GM12878 (cell line): Measurements from ENCODE around the gene SRMS. TPM values are rescaled to one million over a fixed set of nuclear protein-coding genes. Genes with fewer than 3 reads are reported as not detected.

Experiments
- ASH2L ChIP-seq: fragments of 300-600, 200-600 bp; sonication (generic); IDR thresholded peaks from 2 replicates; pipeline ENCODE4 v1.6.1; 2017; ENCODE audit warnings: low read depth, mild to moderate bottlenecking, borderline replicate concordance
- BHLHE40 ChIP-seq, 2 experiments: fragments of 450-650 bp in 1 of 2; IDR thresholded peaks; 2 replicates each; pipeline ENCODE4 v1.6.1; 2011 to 2017; ENCODE audit warnings: low read depth in 2 of 2, borderline replicate concordance in 1 of 2, improper control_type of control experiment in 1 of 2, low read length in 1 of 2, mild to moderate bottlenecking in 1 of 2
- CBX3 ChIP-seq: fragments of 200-600 bp; sonication (generic); IDR thresholded peaks from 2 replicates; pipeline ENCODE4 v1.6.1; 2016; ENCODE audit warnings: low read depth, borderline replicate concordance
- CHD1 ChIP-seq: IDR thresholded peaks from 2 replicates; pipeline ENCODE4 v1.6.1; 2012; ENCODE audit warnings: low read depth, low read length, improper control_type of control experiment
- CREM ChIP-seq: IDR thresholded peaks from 2 replicates; pipeline ENCODE4 v1.6.1; 2014; ENCODE audit warnings: antibody characterized with exemption, low read depth
- HDAC6 ChIP-seq: fragments of 200-600 bp; sonication (generic); IDR thresholded peaks from one replicate; pipeline ENCODE4 v1.8.0; 2017; ENCODE audit warnings: antibody characterized with exemption; ENCODE audit not compliant: unreplicated experiment
- JUNB ChIP-seq: IDR thresholded peaks from 2 replicates; pipeline ENCODE4 v1.6.1; 2016; ENCODE audit warnings: antibody characterized with exemption, mild to moderate bottlenecking
- LARP7 ChIP-seq: fragments of 450-650 bp; IDR thresholded peaks from 2 replicates; pipeline ENCODE4 v1.6.1; 2017; ENCODE audit warnings: mild to moderate bottlenecking
- MEF2B ChIP-seq: fragments of 450-650 bp; IDR thresholded peaks from 2 replicates; pipeline ENCODE4 v1.6.1; 2018; ENCODE audit warnings: mild to moderate bottlenecking, moderate library complexity; ENCODE audit not compliant: partially characterized antibody, poor library complexity, severe bottlenecking
- NR2F1 ChIP-seq: fragments of 450-650 bp; conservative IDR thresholded peaks from 2 replicates; pipeline ENCODE4 v1.6.1; 2017; ENCODE audit warnings: mild to moderate bottlenecking
- NRF1 ChIP-seq: conservative IDR thresholded peaks from 2 replicates; pipeline ENCODE4 v1.6.1; 2011; ENCODE audit warnings: mild to moderate bottlenecking, low read depth, low read length, improper control_type of control experiment
- POLR2AphosphoS5 ChIP-seq: IDR thresholded peaks from 2 replicates; pipeline ENCODE4 v1.6.1; 2011; ENCODE audit warnings: mild to moderate bottlenecking, low read length, inconsistent platforms
- RAD21 ChIP-seq: IDR thresholded peaks from 2 replicates; pipeline ENCODE4 v1.6.1; 2011; ENCODE audit warnings: mild to moderate bottlenecking, low read depth, low read length, moderate library complexity; ENCODE audit not compliant: insufficient read depth
- SMAD1 ChIP-seq: fragments of 450-650 bp; IDR thresholded peaks from 2 replicates; pipeline ENCODE4 v1.6.1; 2018; ENCODE audit warnings: mild to moderate bottlenecking, low read depth; ENCODE audit not compliant: partially characterized antibody
- SMARCA5 ChIP-seq: fragments of 450-650 bp; IDR thresholded peaks from 2 replicates; pipeline ENCODE4 v1.6.1; 2017; ENCODE audit warnings: mild to moderate bottlenecking
- SMC3 ChIP-seq: IDR thresholded peaks from 2 replicates; pipeline ENCODE4 v1.6.1; 2011; ENCODE audit warnings: low read length, improper control_type of control experiment, borderline replicate concordance
- STAT3 ChIP-seq: IDR thresholded peaks from 2 replicates; pipeline ENCODE4 v1.6.1; 2011; ENCODE audit warnings: low read depth, low read length, improper control_type of control experiment
- TAF1 ChIP-seq: IDR thresholded peaks from 2 replicates; pipeline ENCODE4 v1.6.1; 2011; ENCODE audit warnings: mild to moderate bottlenecking, low read depth, low read length, borderline replicate concordance
- TARDBP ChIP-seq: IDR thresholded peaks from 2 replicates; pipeline ENCODE4 v1.6.1; 2016; ENCODE audit warnings: borderline replicate concordance
- TBL1XR1 ChIP-seq: IDR thresholded peaks from 2 replicates; pipeline ENCODE4 v1.6.1; 2012; ENCODE audit warnings: low read depth, low read length, improper control_type of control experiment
- TCF12 ChIP-seq: IDR thresholded peaks from 2 replicates; pipeline ENCODE4 v1.6.1; 2011; ENCODE audit warnings: low read depth, mild to moderate bottlenecking, low read length
- TCF3 ChIP-seq: IDR thresholded peaks from 2 replicates; pipeline ENCODE4 v1.6.1; 2012; ENCODE audit warnings: low read depth, mild to moderate bottlenecking, low read length, borderline replicate concordance; ENCODE audit not compliant: insufficient read depth
- ZBED1 ChIP-seq: IDR thresholded peaks from 2 replicates; pipeline ENCODE4 v1.6.1; 2016; ENCODE audit warnings: borderline replicate concordance
- ZNF217 ChIP-seq: fragments of 450-650 bp; IDR thresholded peaks from 2 replicates; pipeline ENCODE4 v1.6.1; 2017; ENCODE audit warnings: antibody characterized with exemption, mild to moderate bottlenecking
- ZSCAN29 ChIP-seq: fragments of 450-650 bp; IDR thresholded peaks from 2 replicates; pipeline ENCODE4 v1.6.1; 2017; ENCODE audit warnings: mild to moderate bottlenecking, moderate library complexity
- polyA plus RNA-seq, 11 experiments: library from polyadenylated mRNA; depleted of rRNA in 4 of 11; unstranded in 6 of 11; stranded (reverse) in 5 of 11; fragments of >200 nt; fragmentation: Nextera tagmentation in 4 of 11; fragmentation: Illumina TruSeq in 1 of 11; extraction: Ambion mirVana in 4 of 11; extraction: Trizol in 1 of 11; gene quantifications; 1 replicate in 1 of 11; 2 replicates in 10 of 11; pipeline versions ENCODE4 v1.2.1 to v1.2.3, GENCODE V29; 2011 to 2016; ENCODE audit warnings: inconsistent platforms in 2 of 11, missing spikeins in 2 of 11, low read depth in 1 of 11
- total RNA-seq, 4 experiments: library from RNA; depleted of rRNA in 3 of 4; stranded (reverse); fragments of >200 nt in 3 of 4; fragmentation: Illumina TruSeq in 1 of 4; extraction: Trizol in 1 of 4; gene quantifications; 2 replicates each; pipeline versions ENCODE4 v1.2.1 to v1.2.3, GENCODE V29; 2013 to 2021
- TF ChIP-seq, protein P1 (sequence below), 3 experiments: IDR thresholded peaks in 2 of 3; conservative IDR thresholded peaks in 1 of 3; 2 replicates each; pipeline ENCODE4 v1.5.1; 2011; ENCODE audit warnings: low read depth in 3 of 3, low read length in 3 of 3, mild to moderate bottlenecking in 3 of 3, control low read depth in 2 of 3, moderate library complexity in 2 of 3, inconsistent platforms in 1 of 3, mixed read lengths in 1 of 3; ENCODE audit not compliant: control insufficient read depth in 2 of 3, insufficient read depth in 1 of 3; ENCODE audit errors: extremely low read depth in 1 of 3
- TF ChIP-seq, protein P2 (sequence below): fragments of 450-650 bp; conservative IDR thresholded peaks from 2 replicates; pipeline ENCODE4 v1.6.1; 2017; ENCODE audit warnings: mild to moderate bottlenecking, moderate library complexity

Gene SRMS
- total and polyA plus RNA-seq, 10 of the 15 experiments (the other 5 are each of a cell fraction or from before 2014, with no cell fraction given) = not detected

DNA sequence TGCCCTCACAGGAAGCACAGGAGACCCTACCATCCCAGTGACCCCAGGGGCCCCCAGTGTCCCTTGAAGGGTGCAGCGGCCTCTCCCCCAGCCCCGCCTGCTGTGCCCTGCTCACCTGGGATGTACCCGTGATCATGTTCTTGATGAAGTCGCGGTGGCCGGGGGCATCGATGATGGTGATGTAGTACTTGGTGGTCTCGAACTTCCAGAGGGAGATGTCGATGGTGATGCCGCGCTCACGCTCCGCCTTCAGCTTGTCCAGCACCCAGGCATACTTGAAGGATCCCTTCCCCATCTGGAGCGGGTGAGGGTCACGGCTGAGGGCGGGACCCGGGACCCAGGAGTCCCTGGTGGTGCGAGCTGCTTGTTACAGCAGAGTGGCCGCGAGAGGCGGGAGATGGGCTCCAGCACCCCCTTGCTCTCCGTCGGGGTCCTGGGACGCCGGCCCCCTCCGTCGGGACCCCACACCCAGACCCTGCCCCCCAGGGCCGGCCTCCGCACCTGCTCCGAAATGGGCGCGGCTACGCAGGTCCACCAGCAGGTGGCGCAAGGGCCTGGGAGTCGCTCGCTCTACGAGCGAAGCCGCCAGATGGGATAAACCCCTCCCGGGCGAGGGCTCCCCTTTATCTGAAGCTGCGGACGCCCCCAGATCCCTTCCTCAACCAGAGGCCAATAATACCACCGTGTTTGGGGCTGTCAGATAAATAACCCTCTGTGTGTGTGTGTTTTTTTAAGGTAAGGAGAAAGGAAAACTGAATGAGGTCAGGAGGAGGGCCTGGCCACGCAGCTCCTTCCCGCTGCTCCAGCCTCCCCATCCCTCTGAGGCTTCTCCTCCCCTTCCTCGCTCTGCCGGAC is 51.6 kb downstream of the SRMS start (continued):
- TF ChIP-seq, protein P1, sequence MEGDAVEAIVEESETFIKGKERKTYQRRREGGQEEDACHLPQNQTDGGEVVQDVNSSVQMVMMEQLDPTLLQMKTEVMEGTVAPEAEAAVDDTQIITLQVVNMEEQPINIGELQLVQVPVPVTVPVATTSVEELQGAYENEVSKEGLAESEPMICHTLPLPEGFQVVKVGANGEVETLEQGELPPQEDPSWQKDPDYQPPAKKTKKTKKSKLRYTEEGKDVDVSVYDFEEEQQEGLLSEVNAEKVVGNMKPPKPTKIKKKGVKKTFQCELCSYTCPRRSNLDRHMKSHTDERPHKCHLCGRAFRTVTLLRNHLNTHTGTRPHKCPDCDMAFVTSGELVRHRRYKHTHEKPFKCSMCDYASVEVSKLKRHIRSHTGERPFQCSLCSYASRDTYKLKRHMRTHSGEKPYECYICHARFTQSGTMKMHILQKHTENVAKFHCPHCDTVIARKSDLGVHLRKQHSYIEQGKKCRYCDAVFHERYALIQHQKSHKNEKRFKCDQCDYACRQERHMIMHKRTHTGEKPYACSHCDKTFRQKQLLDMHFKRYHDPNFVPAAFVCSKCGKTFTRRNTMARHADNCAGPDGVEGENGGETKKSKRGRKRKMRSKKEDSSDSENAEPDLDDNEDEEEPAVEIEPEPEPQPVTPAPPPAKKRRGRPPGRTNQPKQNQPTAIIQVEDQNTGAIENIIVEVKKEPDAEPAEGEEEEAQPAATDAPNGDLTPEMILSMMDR (IDR thresholded peaks at IDR 0.05 in 2 of 3, conservative IDR thresholded peaks at IDR 0.05 in 1 of 3; ENCODE audit: control insufficient read depth in 2 of 3, extremely low read depth in 1 of 3, insufficient read depth in 1 of 3, low read depth in 3 of 3, low read length in 3 of 3) = peak; percentile 80 to 92 (median 86)
- TF ChIP-seq HDAC6 (no peak), ZNF217 (no peak), SMARCA5 (no peak), ASH2L (no peak), STAT3 (no peak), SMC3 (peak; percentile 71; the same call in 1 of the 2 replicates), NRF1 (no peak), ZSCAN29 (no peak), NR2F1 (0 out of 2 replicates have a peak, but pooled peaks have one; percentile 13), CHD1 (no peak), LARP7 (no peak), BHLHE40 (IDR thresholded peaks at IDR 0.05; ENCODE audit: borderline replicate concordance in 1 of 2, low read depth in 2 of 2, low read length in 1 of 2) (peak in 1 of 2 experiments; percentile 38; a peak in 1 of 4 replicates), TCF3 (0 out of 2 replicates have a peak, but pooled peaks have one; percentile 59), TBL1XR1 (no peak), JUNB (no peak), TAF1 (no peak), SMAD1 (no peak), CBX3 (no peak), CREM (0 out of 2 replicates have a peak, but pooled peaks have one; percentile 13), POLR2AphosphoS5 (no peak), RAD21 (peak; percentile 63), ZBED1 (no peak), TARDBP (no peak), TCF12 (peak; percentile 76), MEF2B (no peak)
- TF ChIP-seq, protein P2, sequence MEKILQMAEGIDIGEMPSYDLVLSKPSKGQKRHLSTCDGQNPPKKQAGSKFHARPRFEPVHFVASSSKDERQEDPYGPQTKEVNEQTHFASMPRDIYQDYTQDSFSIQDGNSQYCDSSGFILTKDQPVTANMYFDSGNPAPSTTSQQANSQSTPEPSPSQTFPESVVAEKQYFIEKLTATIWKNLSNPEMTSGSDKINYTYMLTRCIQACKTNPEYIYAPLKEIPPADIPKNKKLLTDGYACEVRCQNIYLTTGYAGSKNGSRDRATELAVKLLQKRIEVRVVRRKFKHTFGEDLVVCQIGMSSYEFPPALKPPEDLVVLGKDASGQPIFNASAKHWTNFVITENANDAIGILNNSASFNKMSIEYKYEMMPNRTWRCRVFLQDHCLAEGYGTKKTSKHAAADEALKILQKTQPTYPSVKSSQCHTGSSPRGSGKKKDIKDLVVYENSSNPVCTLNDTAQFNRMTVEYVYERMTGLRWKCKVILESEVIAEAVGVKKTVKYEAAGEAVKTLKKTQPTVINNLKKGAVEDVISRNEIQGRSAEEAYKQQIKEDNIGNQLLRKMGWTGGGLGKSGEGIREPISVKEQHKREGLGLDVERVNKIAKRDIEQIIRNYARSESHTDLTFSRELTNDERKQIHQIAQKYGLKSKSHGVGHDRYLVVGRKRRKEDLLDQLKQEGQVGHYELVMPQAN = no peak
